ENCODE results near the gene FGD6. TPM values are rescaled to one million over a fixed set of nuclear protein-coding genes. Genes with fewer than 3 reads are reported as not detected.
"Not testable (repeated sequence)": the region's sequence is repeated elsewhere in the genome, so short reads cannot be mapped to it uniquely, and the experiment has no call there.

The FGD6 gene
- total RNA-seq, 1 experiment from 2014 or later, result 25.1 TPM

GRCh38 chr12:95237315-95237714 is 20.0 kb upstream of the FGD6 start:
- no peak for TF ChIP-seq CTCF (IDR thresholded peaks at IDR 0.05; ENCODE audit: unreplicated experiment)
- H3K27ac Mint-ChIP-seq (ENCODE audit: low read depth, unreplicated experiment), result peak overlapping the region; percentile 26
- POLR2A ChIA-PET, result interaction anchor here (0.7 to 1.1 kb wide), 4 partner anchors 13 to 256 kb away, joined by 3 read pairs; no protein-coding TSS in a partner anchor

GRCh38 chr12:95235621-95236020 is 18.4 kb upstream of the FGD6 start:
- intact Hi-C loops (cut with micrococcal nuclease); CTCF ChIA-PET; H3K27ac Mint-ChIP-seq (ENCODE audit: low read depth, unreplicated experiment); POLR2A ChIA-PET; BruUV-seq (replicated peaks); DNase-seq (ENCODE audit: unreplicated experiment); H3K4me3 Mint-ChIP-seq (ENCODE audit: unreplicated experiment); H3K9me3 Mint-ChIP-seq (ENCODE audit: unreplicated experiment); H3K27me3 Mint-ChIP-seq (ENCODE audit: insufficient read depth, unreplicated experiment): not testable (repeated sequence)
- peaks cover 11% of the 10 kb centered on the region for H3K36me3 Mint-ChIP-seq (ENCODE audit: insufficient read depth, unreplicated experiment)
- H3K4me1 Mint-ChIP-seq (ENCODE audit: insufficient read depth, unreplicated experiment), result peaks cover 18% of the 10 kb centered on the region

More at GRCh38 chr12:95237315-95237714, 20.0 kb upstream of the FGD6 start:
- Mint-ChIP-seq H3K4me3 (ENCODE audit: unreplicated experiment) (no peak overlapping the region), H3K9me3 (ENCODE audit: unreplicated experiment) (no peaks in the 10 kb centered on the region), H3K27me3 (ENCODE audit: insufficient read depth, unreplicated experiment) (no peaks in the 10 kb centered on the region), H3K4me1 (ENCODE audit: insufficient read depth, unreplicated experiment) (peaks cover 11% of the 10 kb centered on the region), H3K36me3 (ENCODE audit: insufficient read depth, unreplicated experiment) (peaks cover 25% of the 10 kb centered on the region)
- CTCF ChIA-PET, result interaction anchor here (0.6 kb wide), 2 partner anchors 164 to 1408 kb away, joined by 3 read pairs; partner anchors contain the start of gene NR2C1
- BruUV-seq (replicated peaks), result no TSS peak
- intact Hi-C loops (cut with micrococcal nuclease), result no loop called here
- DNase-seq (ENCODE audit: unreplicated experiment), result no peak

GRCh38 chr12:95234187-95234586 is 16.9 kb upstream of the FGD6 start:
- CTCF ChIA-PET, result interaction anchor here (0.6 kb wide), 1 partner anchor 407 kb away, joined by 3 read pairs; no protein-coding TSS in a partner anchor
- DNase-seq (ENCODE audit: unreplicated experiment); H3K9me3 Mint-ChIP-seq (ENCODE audit: unreplicated experiment); BruUV-seq (replicated peaks); H3K4me3 Mint-ChIP-seq (ENCODE audit: unreplicated experiment); H3K27ac Mint-ChIP-seq (ENCODE audit: low read depth, unreplicated experiment); H3K27me3 Mint-ChIP-seq (ENCODE audit: insufficient read depth, unreplicated experiment); intact Hi-C loops (cut with micrococcal nuclease): not testable (repeated sequence)
- Mint-ChIP-seq H3K4me1 (ENCODE audit: insufficient read depth, unreplicated experiment) (peaks cover 11% of the 10 kb centered on the region), H3K36me3 (ENCODE audit: insufficient read depth, unreplicated experiment) (peaks cover 13% of the 10 kb centered on the region)
- POLR2A ChIA-PET, result interaction anchor here (1.7 kb wide), 1 partner anchor 34 kb away, joined by 4 read pairs; no protein-coding TSS in a partner anchor

GRCh38 chr12:95231190-95231589 is 13.9 kb upstream of the FGD6 start:
- intact Hi-C loops (cut with micrococcal nuclease), result no loop called here
- Mint-ChIP-seq H3K36me3 (ENCODE audit: insufficient read depth, unreplicated experiment) (peaks cover 25% of the 10 kb centered on the region), H3K27ac (ENCODE audit: low read depth, unreplicated experiment) (peak overlapping the region; percentile 55), H3K4me3 (ENCODE audit: unreplicated experiment) (peak overlapping the region; percentile 18), H3K9me3 (ENCODE audit: unreplicated experiment) (no peaks in the 10 kb centered on the region), H3K27me3 (ENCODE audit: insufficient read depth, unreplicated experiment) (no peaks in the 10 kb centered on the region), H3K4me1 (ENCODE audit: insufficient read depth, unreplicated experiment) (peaks cover 17% of the 10 kb centered on the region)
- CTCF ChIA-PET, result interaction anchor here (1.3 to 1.8 kb wide), 3 partner anchors 9 to 114 kb away, joined by 3 read pairs; no protein-coding TSS in a partner anchor
- no peak for TF ChIP-seq CTCF (IDR thresholded peaks at IDR 0.05; ENCODE audit: unreplicated experiment)
- POLR2A ChIA-PET, result interaction anchor here (0.9 to 4.7 kb wide), 3 partner anchors 9 to 115 kb away, joined by 3 to 61 read pairs (median 3); partner anchors contain the start of genes FGD6 and VEZT
- no TSS peak for BruUV-seq (replicated peaks)
- DNase-seq (ENCODE audit: unreplicated experiment), result peak; percentile 36

- H3K36me3 Mint-ChIP-seq (ENCODE audit: insufficient read depth, unreplicated experiment), result peaks cover 28% of the 10 kb centered on the region
- TF ChIP-seq CTCF (IDR thresholded peaks at IDR 0.05; ENCODE audit: unreplicated experiment), result no peak
- peaks cover 17% of the 10 kb centered on the region for H3K4me1 Mint-ChIP-seq (ENCODE audit: insufficient read depth, unreplicated experiment)
- intact Hi-C loops (cut with micrococcal nuclease), result no loop called here
- H3K27me3 Mint-ChIP-seq (ENCODE audit: insufficient read depth, unreplicated experiment), result no peaks in the 10 kb centered on the region
- ChIA-PET POLR2A (interaction anchor here (0.6 to 21.4 kb wide), 5 partner anchors 11 to 392 kb away, joined by 3 to 1056 read pairs (median 6); partner anchors contain the start of genes FGD6, METAP2 and VEZT), CTCF (interaction anchor here (0.6 to 2.0 kb wide), 5 partner anchors 8 to 618 kb away, joined by 3 to 17 read pairs (median 3); partner anchors contain the start of gene VEZT)
- BruUV-seq (replicated peaks), result no TSS peak
- no peak for DNase-seq (ENCODE audit: unreplicated experiment)
- H3K27ac Mint-ChIP-seq (ENCODE audit: low read depth, unreplicated experiment), result peak overlapping the region; percentile 55
- H3K9me3 Mint-ChIP-seq (ENCODE audit: unreplicated experiment), result no peaks in the 10 kb centered on the region
- H3K4me3 Mint-ChIP-seq (ENCODE audit: unreplicated experiment), result no peak overlapping the region
Measured at GRCh38 chr12:95230313-95230712, 13.0 kb upstream of the FGD6 start.
